Large intestine (tissue), 3 donors: ENCODE results near the gene SRPK3. TPM values are rescaled to one million over a fixed set of nuclear protein-coding genes. Genes with fewer than 3 reads are reported as not detected.

Experiments used
- DNase-seq, 2 donors: peaks; one replicate each; pipeline versions ENCODE4 v3.0.0 to v3.0.0-alpha.2; 2013
- H3K27ac ChIP-seq: one replicate; pipeline ENCODE4 v1.5.1; 2013; ENCODE audit warnings: low read length
- H3K27me3 ChIP-seq: 2 replicates; pipeline ENCODE4 v1.6.1; 2013; ENCODE audit warnings: low read length; ENCODE audit not compliant: control insufficient read depth, insufficient read depth
- H3K36me3 ChIP-seq: 2 replicates; pipeline ENCODE4 v1.6.1; 2013; ENCODE audit warnings: low read length; ENCODE audit not compliant: control insufficient read depth, insufficient read depth
- H3K4me1 ChIP-seq: one replicate; pipeline ENCODE4 v1.6.1; 2013; ENCODE audit warnings: low read length; ENCODE audit not compliant: control insufficient read depth, insufficient read depth
- H3K4me3 ChIP-seq: one replicate; pipeline ENCODE4 v1.5.1; 2013; ENCODE audit warnings: low read length
- H3K9me3 ChIP-seq: one replicate; pipeline ENCODE4 v1.6.1; 2013; ENCODE audit warnings: mild to moderate bottlenecking, low read depth, low read length, moderate library complexity; ENCODE audit not compliant: control insufficient read depth
- WGBS: methylation state at CpG from one replicate; pipeline ENCODE4 v1.1.5; 2013; ENCODE audit warnings: low lambda C conversion rate; ENCODE audit not compliant: insufficient coverage; 5-methylcytosine and 5-hydroxymethylcytosine counted together
- polyA plus RNA-seq: library from polyadenylated mRNA; unstranded; fragments of 120-200 nt; gene quantifications from one replicate; pipeline ENCODE4 v1.2.1, GENCODE V29; 2013

The SRPK3 gene
- polyA plus RNA-seq, 1 donor, result 1.8 TPM

DNA sequence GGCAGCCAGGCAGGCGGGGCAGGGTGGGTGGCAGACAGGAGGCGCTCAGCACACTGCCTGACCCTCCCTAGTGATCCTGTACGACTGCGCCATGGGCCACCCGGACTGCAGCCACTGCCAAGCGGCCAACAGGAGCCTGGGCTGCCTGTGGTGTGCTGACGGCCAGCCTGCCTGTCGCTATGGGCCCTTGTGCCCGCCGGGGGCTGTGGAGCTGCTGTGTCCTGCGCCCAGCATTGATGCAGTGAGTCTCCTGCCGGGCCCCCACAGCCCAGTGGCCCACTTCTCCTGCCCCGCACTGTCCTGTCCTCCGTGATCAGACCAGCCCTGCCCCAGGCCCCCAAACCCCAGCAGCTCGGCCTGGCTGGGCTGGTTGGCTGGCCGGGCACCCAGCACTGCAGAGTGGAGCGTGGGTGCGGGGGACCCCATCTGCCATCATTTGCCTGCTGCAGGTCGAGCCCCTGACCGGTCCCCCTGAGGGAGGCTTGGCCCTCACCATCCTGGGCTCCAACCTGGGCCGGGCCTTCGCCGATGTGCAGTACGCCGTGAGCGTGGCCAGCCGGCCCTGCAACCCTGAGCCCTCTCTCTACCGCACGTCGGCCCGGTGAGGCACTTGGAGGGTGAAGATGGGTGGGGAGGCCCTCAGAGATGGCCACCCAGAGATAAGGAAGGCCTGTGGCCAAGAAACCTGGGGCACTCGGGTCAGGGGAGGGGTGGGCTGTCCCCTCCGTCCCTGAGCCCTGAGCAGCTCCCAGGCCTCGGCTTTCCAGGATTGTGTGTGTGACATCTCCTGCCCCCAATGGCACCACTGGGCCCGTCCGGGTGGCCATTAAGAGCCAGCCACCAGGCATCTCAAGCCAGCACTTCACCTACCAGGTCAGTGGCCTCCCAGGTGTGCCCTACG lies 9.2 kb upstream of the SRPK3 start:
- H3K4me1 ChIP-seq, result no peaks in the 10 kb centered on the region
- WGBS, result no CpG with 5 or more reads among the region's 37 CpGs
- no peaks in the 10 kb centered on the region for H3K36me3 ChIP-seq
- DNase-seq, result no peak
- no peak overlapping the region for H3K4me3 ChIP-seq
- no peaks in the 10 kb centered on the region for H3K9me3 ChIP-seq
- no peaks in the 10 kb centered on the region for H3K27me3 ChIP-seq
- no peak overlapping the region for H3K27ac ChIP-seq

DNA sequence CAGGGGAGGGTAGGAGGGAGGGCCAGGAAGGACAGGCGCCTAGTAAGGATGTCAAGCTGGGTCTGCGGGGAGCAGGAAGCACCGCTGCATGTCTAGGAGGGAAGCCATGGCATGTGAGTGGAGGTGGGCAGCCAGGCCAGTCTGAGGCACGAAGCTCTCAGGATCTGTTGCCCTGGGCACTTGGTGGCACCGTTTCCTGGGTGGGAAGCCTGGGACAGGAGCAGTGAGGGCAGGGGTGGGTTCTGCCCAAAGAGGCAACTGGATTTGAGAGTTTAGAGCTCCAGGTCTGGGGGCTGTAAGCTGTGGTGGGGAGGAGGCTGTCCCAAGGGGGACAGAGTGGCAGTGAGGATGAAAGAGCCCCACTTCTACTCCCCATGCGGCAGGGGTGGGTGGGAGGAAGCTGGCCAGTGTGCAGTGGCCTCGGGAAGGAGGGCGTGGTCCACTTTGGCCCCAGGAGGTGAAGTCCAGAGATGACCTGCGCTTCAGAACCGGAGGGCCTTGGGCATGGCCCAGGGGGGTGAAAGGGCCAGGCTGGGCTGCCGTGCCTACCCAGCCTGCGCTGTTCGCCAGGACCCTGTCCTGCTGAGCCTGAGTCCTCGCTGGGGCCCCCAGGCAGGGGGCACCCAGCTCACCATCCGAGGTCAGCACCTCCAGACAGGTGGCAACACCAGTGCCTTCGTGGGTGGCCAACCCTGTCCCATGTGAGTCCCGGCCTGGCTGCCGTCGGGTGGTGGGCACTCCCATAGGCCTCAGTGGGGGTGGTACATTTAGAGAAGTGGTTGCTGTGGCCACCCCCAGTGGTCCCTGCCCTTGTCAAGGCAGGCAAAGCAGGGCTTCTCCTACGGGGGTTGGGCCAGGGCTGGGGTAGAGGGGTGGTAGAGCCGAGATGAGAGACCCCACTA lies 8.3 kb upstream of the SRPK3 start:
- H3K27ac ChIP-seq, result no peak overlapping the region
- WGBS, result no CpG with 5 or more reads among the region's 21 CpGs
- no peaks in the 10 kb centered on the region for H3K9me3 ChIP-seq
- DNase-seq, result no peak
- no peaks in the 10 kb centered on the region for H3K36me3 ChIP-seq
- no peaks in the 10 kb centered on the region for H3K27me3 ChIP-seq
- H3K4me1 ChIP-seq, result no peaks in the 10 kb centered on the region
- H3K4me3 ChIP-seq, result no peak overlapping the region

DNA sequence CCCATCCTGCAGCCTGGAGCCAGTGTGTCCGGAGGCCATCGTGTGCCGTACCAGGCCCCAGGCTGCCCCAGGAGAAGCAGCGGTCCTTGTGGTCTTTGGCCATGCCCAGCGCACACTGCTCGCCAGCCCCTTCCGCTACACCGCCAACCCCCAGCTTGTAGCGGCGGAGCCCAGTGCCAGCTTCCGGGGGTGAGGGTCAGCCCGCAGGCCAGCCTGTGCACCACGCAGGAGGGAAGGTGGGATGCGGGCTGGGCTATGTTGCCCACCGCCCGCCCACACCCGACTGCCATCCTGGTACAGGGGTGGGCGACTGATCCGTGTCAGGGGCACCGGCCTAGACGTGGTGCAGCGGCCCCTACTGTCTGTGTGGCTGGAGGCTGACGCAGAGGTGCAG lies 7.6 kb upstream of the SRPK3 start:
- H3K36me3 ChIP-seq, result no peaks in the 10 kb centered on the region
- H3K4me1 ChIP-seq, result no peaks in the 10 kb centered on the region
- H3K27me3 ChIP-seq, result no peaks in the 10 kb centered on the region
- H3K4me3 ChIP-seq, result no peak overlapping the region
- H3K27ac ChIP-seq, result no peak overlapping the region
- no CpG with 5 or more reads among the region's 23 CpGs for WGBS
- DNase-seq, result no peak
- H3K9me3 ChIP-seq, result no peaks in the 10 kb centered on the region

DNA sequence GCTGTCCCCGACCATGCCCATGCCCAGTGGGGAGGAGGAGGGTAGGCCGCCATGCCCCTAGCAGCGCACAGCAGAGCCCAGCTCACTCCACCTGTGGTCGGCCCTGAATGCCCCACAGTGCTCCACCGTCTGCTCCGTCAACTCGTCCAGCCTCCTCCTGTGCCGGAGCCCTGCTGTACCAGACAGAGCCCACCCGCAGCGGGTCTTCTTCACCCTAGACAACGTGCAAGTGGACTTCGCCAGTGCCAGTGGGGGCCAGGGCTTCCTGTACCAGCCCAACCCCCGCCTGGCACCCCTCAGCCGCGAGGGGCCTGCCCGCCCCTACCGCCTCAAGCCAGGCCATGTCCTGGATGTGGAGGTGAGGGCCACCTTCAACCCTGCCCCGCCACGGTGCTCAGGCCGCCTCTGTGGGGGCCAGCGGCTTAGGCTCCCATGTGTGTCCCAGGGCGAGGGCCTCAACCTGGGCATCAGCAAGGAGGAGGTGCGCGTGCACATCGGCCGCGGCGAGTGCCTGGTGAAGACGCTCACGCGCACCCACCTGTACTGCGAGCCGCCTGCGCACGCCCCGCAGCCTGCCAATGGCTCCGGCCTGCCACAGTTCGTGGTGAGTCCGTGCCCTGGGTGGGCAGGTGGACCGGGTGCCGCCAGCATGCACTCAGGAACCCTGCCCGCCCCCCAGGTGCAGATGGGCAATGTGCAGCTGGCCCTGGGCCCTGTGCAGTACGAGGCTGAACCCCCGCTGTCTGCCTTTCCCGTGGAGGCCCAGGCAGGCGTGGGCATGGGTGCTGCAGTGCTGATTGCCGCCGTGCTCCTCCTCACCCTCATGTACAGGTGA lies 6.9 kb upstream of the SRPK3 start:
- no CpG with 5 or more reads among the region's 48 CpGs for WGBS
- Histone ChIP-seq H3K27ac (no peak overlapping the region), H3K36me3 (no peaks in the 10 kb centered on the region), H3K4me1 (no peaks in the 10 kb centered on the region), H3K27me3 (no peaks in the 10 kb centered on the region), H3K9me3 (peaks cover 3% of the 10 kb centered on the region), H3K4me3 (no peak overlapping the region)
- DNase-seq, result no peak

DNA sequence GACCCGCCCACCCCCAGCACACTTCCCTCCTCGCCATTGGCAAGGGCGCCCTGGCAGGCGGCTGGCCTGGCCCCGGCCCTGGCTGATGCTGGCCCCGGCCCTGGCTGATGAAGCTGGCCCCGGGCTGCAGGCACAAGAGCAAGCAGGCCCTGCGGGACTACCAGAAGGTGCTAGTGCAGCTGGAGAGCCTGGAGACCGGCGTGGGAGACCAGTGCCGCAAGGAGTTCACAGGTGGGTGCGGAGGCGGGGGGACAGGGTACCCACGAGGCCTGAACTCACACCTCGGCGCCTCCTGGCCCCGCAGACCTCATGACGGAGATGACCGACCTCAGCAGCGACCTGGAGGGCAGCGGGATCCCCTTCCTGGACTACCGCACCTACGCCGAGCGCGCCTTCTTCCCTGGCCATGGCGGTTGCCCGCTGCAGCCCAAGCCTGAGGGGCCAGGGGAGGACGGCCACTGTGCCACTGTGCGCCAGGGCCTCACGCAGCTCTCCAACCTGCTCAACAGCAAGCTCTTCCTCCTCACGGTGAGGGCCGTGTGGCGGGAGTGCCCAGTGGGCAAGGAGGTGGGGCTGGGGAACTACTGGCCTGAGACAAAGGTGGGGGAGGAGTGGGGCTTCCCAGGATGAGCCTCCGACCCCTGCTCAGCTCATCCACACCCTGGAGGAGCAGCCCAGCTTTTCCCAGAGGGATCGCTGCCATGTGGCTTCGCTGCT lies 6.1 kb upstream of the SRPK3 start:
- H3K27ac ChIP-seq, result no peak overlapping the region
- H3K4me3 ChIP-seq, result no peak overlapping the region
- DNase-seq, result no peak
- peaks cover 3% of the 10 kb centered on the region for H3K9me3 ChIP-seq
- peaks cover 3% of the 10 kb centered on the region for H3K27me3 ChIP-seq
- no peaks in the 10 kb centered on the region for H3K4me1 ChIP-seq
- no CpG with 5 or more reads among the region's 37 CpGs for WGBS
- H3K36me3 ChIP-seq, result no peaks in the 10 kb centered on the region

DNA sequence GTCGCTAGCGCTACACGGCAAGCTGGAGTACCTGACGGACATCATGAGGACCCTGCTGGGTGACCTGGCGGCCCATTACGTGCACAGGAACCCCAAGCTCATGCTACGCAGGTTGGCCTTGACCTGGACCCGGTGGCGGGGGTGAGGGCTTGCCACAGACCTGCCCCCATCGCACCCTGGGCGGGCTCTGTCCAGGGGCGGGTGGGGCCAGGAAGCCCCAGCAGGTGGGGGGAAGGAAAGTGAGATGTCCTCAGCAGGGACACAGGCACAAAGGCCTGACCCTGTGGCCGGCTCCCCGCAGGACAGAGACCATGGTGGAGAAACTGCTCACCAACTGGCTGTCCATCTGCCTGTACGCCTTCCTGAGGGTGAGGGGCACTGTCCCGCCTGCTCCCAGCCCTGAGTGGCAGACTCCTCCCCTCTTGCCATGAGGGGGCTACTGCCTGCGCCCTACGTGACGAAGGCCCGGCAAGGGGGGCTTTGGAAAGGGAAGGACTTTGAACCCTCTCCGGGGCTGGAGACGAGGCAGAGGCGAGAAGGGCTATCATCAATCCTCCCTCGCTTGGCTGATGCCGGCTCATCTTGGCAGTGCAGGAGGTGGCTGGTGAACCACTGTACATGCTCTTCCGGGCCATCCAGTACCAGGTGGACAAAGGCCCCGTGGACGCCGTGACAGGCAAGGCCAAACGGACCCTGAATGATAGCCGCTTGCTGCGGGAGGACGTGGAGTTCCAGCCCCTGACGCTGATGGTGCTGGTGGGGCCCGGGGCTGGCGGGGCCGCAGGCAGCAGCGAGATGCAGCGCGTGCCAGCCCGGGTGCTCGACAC lies 5.3 kb upstream of the SRPK3 start:
- Histone ChIP-seq H3K27me3 (peaks cover 11% of the 10 kb centered on the region), H3K4me1 (no peaks in the 10 kb centered on the region), H3K4me3 (no peak overlapping the region), H3K36me3 (no peaks in the 10 kb centered on the region), H3K9me3 (peaks cover 3% of the 10 kb centered on the region), H3K27ac (no peak overlapping the region)
- WGBS, result no CpG with 5 or more reads among the region's 42 CpGs
- DNase-seq, result no peak

DNA sequence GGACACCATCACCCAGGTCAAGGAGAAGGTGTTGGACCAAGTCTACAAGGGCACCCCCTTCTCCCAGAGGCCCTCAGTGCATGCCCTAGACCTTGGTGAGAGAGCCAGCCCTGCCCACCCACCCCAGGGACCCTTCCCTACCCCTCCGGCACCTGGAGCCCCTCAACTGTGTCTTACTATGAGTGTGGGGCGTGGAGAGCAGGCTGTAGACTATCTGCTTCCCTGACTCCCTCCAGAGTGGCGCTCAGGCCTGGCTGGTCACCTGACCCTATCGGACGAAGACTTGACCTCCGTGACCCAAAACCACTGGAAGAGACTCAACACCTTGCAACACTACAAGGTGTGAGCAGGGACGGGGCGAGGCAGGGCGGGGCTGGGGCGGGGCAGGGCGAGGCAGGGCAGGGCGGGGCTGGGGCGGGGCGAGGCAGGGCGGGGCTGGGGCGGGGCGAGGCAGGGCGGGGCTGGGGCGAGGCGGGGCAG lies 4.7 kb upstream of the SRPK3 start:
- H3K27ac ChIP-seq, result no peak overlapping the region
- no CpG with 5 or more reads among the region's 20 CpGs for WGBS
- H3K9me3 ChIP-seq, result peaks cover 3% of the 10 kb centered on the region
- H3K36me3 ChIP-seq, result no peaks in the 10 kb centered on the region
- DNase-seq, result no peak
- H3K4me3 ChIP-seq, result no peak overlapping the region
- no peaks in the 10 kb centered on the region for H3K4me1 ChIP-seq
- H3K27me3 ChIP-seq, result peaks cover 11% of the 10 kb centered on the region

DNA sequence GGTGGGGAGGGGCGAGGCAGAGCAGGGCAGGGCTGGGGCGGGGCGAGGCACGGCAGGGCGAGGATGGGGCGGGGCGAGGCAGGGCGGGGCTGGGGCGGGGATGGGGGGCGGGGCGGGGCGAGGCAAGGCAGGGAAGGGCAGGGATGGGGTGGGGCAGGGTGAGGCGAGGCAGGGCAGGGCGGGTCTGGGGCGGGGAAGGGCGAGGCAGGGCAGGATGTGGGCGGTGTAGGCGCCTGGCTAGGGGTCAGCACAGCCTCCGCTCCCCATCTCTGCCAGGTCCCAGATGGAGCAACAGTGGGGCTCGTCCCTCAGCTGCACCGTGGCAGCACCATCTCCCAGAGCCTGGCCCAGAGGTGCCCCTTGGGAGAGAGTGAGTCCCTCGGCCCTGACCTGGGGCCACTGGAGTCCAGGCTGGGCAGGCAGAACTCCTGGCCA lies 4.2 kb upstream of the SRPK3 start:
- no CpG with 5 or more reads among the region's 22 CpGs for WGBS
- no peaks in the 10 kb centered on the region for H3K36me3 ChIP-seq

More for the DNA sequence above, 4.2 kb upstream of the SRPK3 start:
- Histone ChIP-seq H3K4me3 (no peak overlapping the region), H3K9me3 (peaks cover 3% of the 10 kb centered on the region), H3K27me3 (peaks cover 11% of the 10 kb centered on the region), H3K27ac (no peak overlapping the region), H3K4me1 (no peaks in the 10 kb centered on the region)
- DNase-seq, result no peak
